Glomerular visceral epithelial cell (primary cell): Measurements from ENCODE around the gene DDX51.
"Not testable (repeated sequence)": the region's sequence is repeated elsewhere in the genome, so short reads cannot be mapped to it uniquely, and the experiment has no call there.

ENCODE experiments used
- DNase-seq: peaks from one replicate; pipeline ENCODE4 v3.0.0-alpha.2; 2016; ENCODE audit errors: extremely low spot score

The DDX51 gene

GRCh38 chr12:132154941-132155770 is 11.0 kb upstream of the DDX51 start:
- DNase-seq: no peak

GRCh38 chr12:132154341-132154761 is 10.2 kb upstream of the DDX51 start:
- no peak for DNase-seq

GRCh38 chr12:132153501-132154340 is 9.6 kb upstream of the DDX51 start:
- DNase-seq: peak; percentile 70

- DNase-seq: no peak
These were observed 8.8 kb upstream of the DDX51 start for GRCh38 chr12:132152953-132153352.

- DNase-seq: no peak
These were observed 8.3 kb upstream of the DDX51 start for GRCh38 chr12:132152411-132152821.

GRCh38 chr12:132151766-132152410 is 7.8 kb upstream of the DDX51 start:
- DNase-seq: no peak

- no peak for DNase-seq
These were observed 7.1 kb upstream of the DDX51 start for GRCh38 chr12:132151145-132151765.

- no peak for DNase-seq
These were observed 6.6 kb upstream of the DDX51 start for GRCh38 chr12:132150780-132151144.

GRCh38 chr12:132149526-132149925 is 5.4 kb upstream of the DDX51 start:
- DNase-seq: not testable (repeated sequence)

GRCh38 chr12:132148368-132149045 is 4.4 kb upstream of the DDX51 start:
- DNase-seq: no peak

- no peak for DNase-seq
These were observed 3.6 kb upstream of the DDX51 start for GRCh38 chr12:132147423-132148367.

GRCh38 chr12:132146772-132147422 is 2.8 kb upstream of the DDX51 start:
- DNase-seq: no peak

- DNase-seq: no peak
These were observed 2.0 kb upstream of the DDX51 start for GRCh38 chr12:132146098-132146497.

GRCh38 chr12:132145334-132145733 is 1.2 kb upstream of the DDX51 start:
- no peak for DNase-seq

- DNase-seq: no peak
These were observed 670 bp upstream of the DDX51 start for GRCh38 chr12:132144810-132145168.

GRCh38 chr12:132143336-132144071 is 615 bp downstream of the DDX51 start:
- no peak for DNase-seq

GRCh38 chr12:132142679-132143335 is 1.3 kb downstream of the DDX51 start:
- DNase-seq: no peak

- no peak for DNase-seq
These were observed 2.0 kb downstream of the DDX51 start for GRCh38 chr12:132141976-132142678.
